ENCODE data around the gene LITAFD.
"Not testable (repeated sequence)": the region's sequence is repeated elsewhere in the genome, so short reads cannot be mapped to it uniquely, and the experiment has no call there.

The LITAFD gene

GRCh38 chr16:8873866-8874195 lies 8.3 kb upstream of the LITAFD start:
- not testable (repeated sequence) for DNase-seq

GRCh38 chr16:8874388-8874787 lies 7.8 kb upstream of the LITAFD start:
- DNase-seq, result no peak

GRCh38 chr16:8875317-8875716 lies 6.8 kb upstream of the LITAFD start:
- DNase-seq, result not testable (repeated sequence)

GRCh38 chr16:8877894-8878522 lies 4.1 kb upstream of the LITAFD start:
- no peak for DNase-seq

GRCh38 chr16:8878523-8878911 lies 3.6 kb upstream of the LITAFD start:
- no peak for DNase-seq

GRCh38 chr16:8880839-8881510 lies 1.2 kb upstream of the LITAFD start:
- no peak for DNase-seq

- DNase-seq, result no peak
These were observed 700 bp downstream of the LITAFD start for GRCh38 chr16:8882725-8883377.

- no peak for DNase-seq
These were observed 3.8 kb downstream of the LITAFD start for GRCh38 chr16:8885674-8886592.

- no peak for DNase-seq
These were observed 4.7 kb downstream of the LITAFD start for GRCh38 chr16:8886593-8887430.

GRCh38 chr16:8887431-8887765 lies 5.2 kb downstream of the LITAFD start:
- DNase-seq, result no peak

GRCh38 chr16:8887952-8888560 lies 5.9 kb downstream of the LITAFD start:
- DNase-seq, result no peak

- DNase-seq, result no peak
These were observed 7.1 kb downstream of the LITAFD start for GRCh38 chr16:8888951-8889892.

GRCh38 chr16:8889893-8890548 lies 7.9 kb downstream of the LITAFD start:
- DNase-seq, result no peak

GRCh38 chr16:8890549-8890921 lies 8.4 kb downstream of the LITAFD start:
- no peak for DNase-seq

GRCh38 chr16:8892101-8892575 lies 10.0 kb downstream of the LITAFD start:
- DNase-seq, result peak; percentile 31

- no peak for DNase-seq
These were observed 11.3 kb downstream of the LITAFD start for GRCh38 chr16:8893426-8893825.

- no peak for DNase-seq
These were observed 12.0 kb downstream of the LITAFD start for GRCh38 chr16:8893976-8894690.

GRCh38 chr16:8894736-8895334 lies 12.7 kb downstream of the LITAFD start:
- no peak for DNase-seq

- DNase-seq, result no peak
These were observed 16.6 kb downstream of the LITAFD start for GRCh38 chr16:8898660-8899318.

Data from stimulated activated CD4-positive, alpha-beta T cell treated with anti-CD3 and anti-CD28 coated beads, Interleukin-15, amount 100 ng/mL, for 24 hours (primary cell).